ENCODE results near the gene CRTAP. TPM values are rescaled to one million over a fixed set of nuclear protein-coding genes. Genes with fewer than 3 reads are reported as not detected.
"Not testable (repeated sequence)": the region's sequence is repeated elsewhere in the genome, so short reads cannot be mapped to it uniquely, and the experiment has no call there.

CRTAP gene
- total and polyA plus RNA-seq, 2 experiments from 2014 or later: 189 to 261 TPM

- no peak overlapping the region for H3K4me2 ChIP-seq (ENCODE audit: unreplicated experiment)
- 92 to 94% methylated on average over 8 of the region's 8 CpGs for WGBS, 2 experiments (ENCODE audit: low coverage in 1 of 2, low lambda C conversion rate in 2 of 2, missing lambda C conversion rate in 2 of 2)
- no peak overlapping the region for H3K9ac ChIP-seq
- peaks cover 61% of the 10 kb centered on the region for H3K79me2 ChIP-seq (ENCODE audit: insufficient read depth)
- in situ Hi-C loops (cut with MboI): no loop called here
- H3F3A ChIP-seq (ENCODE audit: insufficient read depth): no peaks in the 10 kb centered on the region
- no peaks in the 10 kb centered on the region; the same call in 1 of the 2 replicates for H4K20me1 ChIP-seq (ENCODE audit: insufficient read depth)
- H3K4me1 ChIP-seq (ENCODE audit: insufficient read depth): 0 out of 2 replicates have a peak, but pooled peaks cover 4% of the 10 kb centered on the region
- H3K4me3 ChIP-seq: no peak overlapping the region
- no peak overlapping the region for H3K27ac ChIP-seq
- no peak overlapping the region for H2AFZ ChIP-seq
- no peak for DNase-seq
- H3K9me2 ChIP-seq (ENCODE audit: insufficient read depth): no peaks in the 10 kb centered on the region
- H3K36me3 ChIP-seq (ENCODE audit: low read depth): no peaks in the 10 kb centered on the region
- TF ChIP-seq EZH2 (IDR thresholded peaks at IDR 0.05; ENCODE audit: insufficient read depth, poor library complexity, severe bottlenecking): no peak
- TF ChIP-seq EZH2phosphoT487 (IDR thresholded peaks at IDR 0.05; ENCODE audit: insufficient read depth, low read depth): no peak
- no peaks in the 10 kb centered on the region for H3K9me3 ChIP-seq (ENCODE audit: low read depth)
- H3K27me3 ChIP-seq (replicated peaks; ENCODE audit: insufficient read depth): no peaks in the 10 kb centered on the region
Measured at GRCh38 chr3:33076952-33077351, 36.9 kb upstream of the CRTAP start.

- no peak overlapping the region for H3K4me2 ChIP-seq (ENCODE audit: unreplicated experiment)
- H3K36me3 ChIP-seq (ENCODE audit: low read depth): no peaks in the 10 kb centered on the region
- H3K27me3 ChIP-seq (replicated peaks; ENCODE audit: insufficient read depth): no peaks in the 10 kb centered on the region
- WGBS, 2 experiments (ENCODE audit: low coverage in 1 of 2, low lambda C conversion rate in 2 of 2, missing lambda C conversion rate in 2 of 2): 95 to 96% methylated on average over 2 of the region's 2 CpGs
- peaks cover 61% of the 10 kb centered on the region for H3K79me2 ChIP-seq (ENCODE audit: insufficient read depth)
- H3K9me3 ChIP-seq (ENCODE audit: low read depth): no peaks in the 10 kb centered on the region
- no peak overlapping the region for H3K4me3 ChIP-seq
- H4K20me1 ChIP-seq (ENCODE audit: insufficient read depth): no peaks in the 10 kb centered on the region; the same call in 1 of the 2 replicates
- H3K4me1 ChIP-seq (ENCODE audit: insufficient read depth): 0 out of 2 replicates have a peak, but pooled peaks cover 4% of the 10 kb centered on the region
- DNase-seq: no peak
- H3K27ac ChIP-seq: no peak overlapping the region
- no peaks in the 10 kb centered on the region for H3K9me2 ChIP-seq (ENCODE audit: insufficient read depth)
- TF ChIP-seq EZH2phosphoT487 (IDR thresholded peaks at IDR 0.05; ENCODE audit: insufficient read depth, low read depth): no peak
- TF ChIP-seq EZH2 (IDR thresholded peaks at IDR 0.05; ENCODE audit: insufficient read depth, poor library complexity, severe bottlenecking): no peak
- no peaks in the 10 kb centered on the region for H3F3A ChIP-seq (ENCODE audit: insufficient read depth)
- in situ Hi-C loops (cut with MboI): no loop called here
- no peak overlapping the region for H3K9ac ChIP-seq
- no peak overlapping the region for H2AFZ ChIP-seq
Measured at GRCh38 chr3:33077976-33078375, 35.8 kb upstream of the CRTAP start.

GRCh38 chr3:33079813-33080212, 34.0 kb upstream of the CRTAP start:
- H3K9me3 ChIP-seq (ENCODE audit: low read depth); H3K36me3 ChIP-seq (ENCODE audit: low read depth); DNase-seq; H3K9me2 ChIP-seq (ENCODE audit: insufficient read depth); H3K27me3 ChIP-seq (replicated peaks; ENCODE audit: insufficient read depth); H3K9ac ChIP-seq; in situ Hi-C loops (cut with MboI); H4K20me1 ChIP-seq (ENCODE audit: insufficient read depth); H3K4me1 ChIP-seq (ENCODE audit: insufficient read depth); H3K4me3 ChIP-seq; H2AFZ ChIP-seq; H3K27ac ChIP-seq; H3F3A ChIP-seq (ENCODE audit: insufficient read depth); H3K4me2 ChIP-seq (ENCODE audit: unreplicated experiment): not testable (repeated sequence)
- peaks cover 79% of the 10 kb centered on the region for H3K79me2 ChIP-seq (ENCODE audit: insufficient read depth)
- WGBS, 2 experiments (ENCODE audit: low coverage in 1 of 2, low lambda C conversion rate in 2 of 2, missing lambda C conversion rate in 2 of 2): 89% methylated on average over 6 of the region's 6 CpGs

- no peaks in the 10 kb centered on the region for H3K9me3 ChIP-seq (ENCODE audit: low read depth)
- no peak overlapping the region for H3K9ac ChIP-seq
- no peak overlapping the region for H2AFZ ChIP-seq
- H3K4me1 ChIP-seq (ENCODE audit: insufficient read depth): no peaks in the 10 kb centered on the region
- in situ Hi-C loops (cut with MboI): no loop called here
- H3K27ac ChIP-seq: no peak overlapping the region
- H3K9me2 ChIP-seq (ENCODE audit: insufficient read depth): no peaks in the 10 kb centered on the region
- H3K4me3 ChIP-seq: no peak overlapping the region
- H3K4me2 ChIP-seq (ENCODE audit: unreplicated experiment): no peak overlapping the region
- no peaks in the 10 kb centered on the region for H3F3A ChIP-seq (ENCODE audit: insufficient read depth)
- no peak for DNase-seq
- peaks cover 11% of the 10 kb centered on the region; the same call in 1 of the 2 replicates for H4K20me1 ChIP-seq (ENCODE audit: insufficient read depth)
- TF ChIP-seq EZH2 (IDR thresholded peaks at IDR 0.05; ENCODE audit: insufficient read depth, poor library complexity, severe bottlenecking): no peak
- no peak for TF ChIP-seq EZH2phosphoT487 (IDR thresholded peaks at IDR 0.05; ENCODE audit: insufficient read depth, low read depth)
- peaks cover 89% of the 10 kb centered on the region for H3K79me2 ChIP-seq (ENCODE audit: insufficient read depth)
- H3K27me3 ChIP-seq (replicated peaks; ENCODE audit: insufficient read depth): no peaks in the 10 kb centered on the region
- 0 out of 2 replicates have a peak, but pooled peaks cover 1% of the 10 kb centered on the region for H3K36me3 ChIP-seq (ENCODE audit: low read depth)
Measured at GRCh38 chr3:33081812-33082211, 32.0 kb upstream of the CRTAP start.

GRCh38 chr3:33083958-33084357, 29.9 kb upstream of the CRTAP start:
- WGBS, 2 experiments (ENCODE audit: low coverage in 1 of 2, low lambda C conversion rate in 2 of 2, missing lambda C conversion rate in 2 of 2): 65 to 88% methylated on average over 2 of the region's 2 CpGs

More at GRCh38 chr3:33083958-33084357, 29.9 kb upstream of the CRTAP start:
- peaks cover 96% of the 10 kb centered on the region for H3K79me2 ChIP-seq (ENCODE audit: insufficient read depth)
- H4K20me1 ChIP-seq (ENCODE audit: insufficient read depth): peaks cover 14% of the 10 kb centered on the region
- H2AFZ ChIP-seq: no peak overlapping the region
- peaks cover 10% of the 10 kb centered on the region; the same call in 1 of the 2 replicates for H3K36me3 ChIP-seq (ENCODE audit: low read depth)
- H3K9me2 ChIP-seq (ENCODE audit: insufficient read depth): no peaks in the 10 kb centered on the region
- no peaks in the 10 kb centered on the region for H3K27me3 ChIP-seq (replicated peaks; ENCODE audit: insufficient read depth)
- no peak overlapping the region for H3K4me2 ChIP-seq (ENCODE audit: unreplicated experiment)
- no peaks in the 10 kb centered on the region for H3F3A ChIP-seq (ENCODE audit: insufficient read depth)
- H3K4me1 ChIP-seq (ENCODE audit: insufficient read depth): no peaks in the 10 kb centered on the region
- TF ChIP-seq EZH2phosphoT487 (IDR thresholded peaks at IDR 0.05; ENCODE audit: insufficient read depth, low read depth) (no peak), EZH2 (IDR thresholded peaks at IDR 0.05; ENCODE audit: insufficient read depth, poor library complexity, severe bottlenecking) (no peak)
- no peaks in the 10 kb centered on the region for H3K9me3 ChIP-seq (ENCODE audit: low read depth)
- H3K27ac ChIP-seq: no peak overlapping the region
- H3K4me3 ChIP-seq: no peak overlapping the region
- no peak for DNase-seq
- in situ Hi-C loops (cut with MboI): no loop called here
- H3K9ac ChIP-seq: no peak overlapping the region
